ENCODE data around the gene HLA-DPA1.

Gene HLA-DPA1

GRCh38 chr6:33078442-33078841 is 5.0 kb upstream of the HLA-DPA1 start:
- TF ChIP-seq ZFX (IDR thresholded peaks at IDR 0.05): no peak
- TF ChIP-seq CTCF (conservative IDR thresholded peaks at IDR 0.05): no peak

DNA sequence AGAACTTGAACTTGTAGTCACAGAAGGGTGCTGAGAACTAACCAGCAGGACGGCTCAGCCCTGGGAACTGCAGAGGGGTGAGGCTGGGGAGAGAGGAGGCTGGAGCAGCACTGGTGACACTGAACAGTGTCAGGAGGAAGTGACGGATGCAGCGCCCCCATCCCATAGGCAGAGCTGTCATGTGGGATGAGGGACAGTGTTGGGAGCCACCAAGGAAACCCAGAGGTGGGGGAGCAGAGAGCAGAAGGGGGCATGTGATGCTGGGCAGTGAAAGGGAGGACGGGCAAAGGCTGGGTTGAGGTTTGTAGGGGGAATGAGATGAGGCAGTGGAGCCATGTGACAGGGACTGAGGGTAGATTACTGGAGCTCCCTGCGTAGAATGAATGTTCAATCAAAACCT is 4.5 kb upstream of the HLA-DPA1 start:
- H3K27ac ChIP-seq: no peak overlapping the region
- no peak for TF ChIP-seq ZFX (IDR thresholded peaks at IDR 0.05)
- no peak for TF ChIP-seq CTCF (conservative IDR thresholded peaks at IDR 0.05)

More at GRCh38 chr6:33078442-33078841, 5.0 kb upstream of the HLA-DPA1 start:
- no peak overlapping the region for H3K27ac ChIP-seq

DNA sequence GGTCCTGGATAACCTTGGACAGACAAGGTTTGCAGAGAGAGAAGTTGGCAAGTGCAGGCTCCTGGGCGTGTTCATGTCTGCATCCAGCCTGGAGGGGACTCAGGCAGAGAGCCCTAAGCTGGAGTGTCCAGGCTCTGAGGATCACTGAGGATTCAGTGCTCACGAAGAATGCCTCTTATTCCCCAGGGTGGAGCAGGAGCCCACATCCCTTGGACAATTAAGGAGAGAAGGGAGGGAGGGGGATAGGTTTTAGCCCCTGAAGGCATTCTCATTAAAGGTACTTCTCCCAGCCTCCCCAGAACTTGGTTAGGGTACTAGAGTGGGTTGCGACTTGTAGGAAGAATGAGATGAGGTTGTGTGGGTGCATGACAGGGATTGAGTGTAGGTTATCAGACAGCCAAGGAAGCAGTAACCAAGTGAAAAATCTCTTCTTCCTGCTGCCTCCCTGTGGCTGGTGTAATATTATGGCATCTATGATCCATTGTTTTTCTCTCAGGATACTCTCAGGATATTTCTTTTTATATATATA is 3.0 kb upstream of the HLA-DPA1 start:
- no peak for TF ChIP-seq ZFX (IDR thresholded peaks at IDR 0.05)
- no peak for TF ChIP-seq CTCF (conservative IDR thresholded peaks at IDR 0.05)
- H3K27ac ChIP-seq: no peak overlapping the region

- no peak within 1 kb of the TSS for H3K27ac ChIP-seq
- no peak for TF ChIP-seq ZFX (IDR thresholded peaks at IDR 0.05)
- TF ChIP-seq CTCF (conservative IDR thresholded peaks at IDR 0.05): no peak
Observed at GRCh38 chr6:33075568-33076405, 2.3 kb upstream of the HLA-DPA1 start, which contains the start of gene HLA-DPB1. Gene HLA-DPB1, plus strand, starts transcription at chr6:33075990. Its CDS starts 52 bp downstream, at chr6:33076042.

DNA sequence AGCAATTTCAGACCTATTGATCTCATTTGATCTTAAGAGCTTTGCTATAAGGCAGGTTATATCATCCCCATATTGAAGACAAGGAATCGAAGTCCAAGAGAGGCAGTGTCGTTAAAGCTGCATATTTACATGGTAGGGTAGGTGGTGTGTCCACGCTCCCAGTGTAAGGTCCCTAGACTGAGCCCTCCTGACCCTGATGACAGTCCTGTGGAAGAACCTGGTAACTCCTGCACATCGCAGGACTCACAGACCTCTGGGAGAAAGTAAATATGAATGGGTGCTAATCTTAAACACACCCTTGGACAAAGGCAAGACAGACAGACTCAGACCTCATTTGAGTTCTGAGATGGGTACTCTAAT is 1.7 kb upstream of the HLA-DPA1 start:
- H3K27ac ChIP-seq: no peak overlapping the region
- TF ChIP-seq ZFX (IDR thresholded peaks at IDR 0.05): no peak
- no peak for TF ChIP-seq CTCF (conservative IDR thresholded peaks at IDR 0.05)

DNA sequence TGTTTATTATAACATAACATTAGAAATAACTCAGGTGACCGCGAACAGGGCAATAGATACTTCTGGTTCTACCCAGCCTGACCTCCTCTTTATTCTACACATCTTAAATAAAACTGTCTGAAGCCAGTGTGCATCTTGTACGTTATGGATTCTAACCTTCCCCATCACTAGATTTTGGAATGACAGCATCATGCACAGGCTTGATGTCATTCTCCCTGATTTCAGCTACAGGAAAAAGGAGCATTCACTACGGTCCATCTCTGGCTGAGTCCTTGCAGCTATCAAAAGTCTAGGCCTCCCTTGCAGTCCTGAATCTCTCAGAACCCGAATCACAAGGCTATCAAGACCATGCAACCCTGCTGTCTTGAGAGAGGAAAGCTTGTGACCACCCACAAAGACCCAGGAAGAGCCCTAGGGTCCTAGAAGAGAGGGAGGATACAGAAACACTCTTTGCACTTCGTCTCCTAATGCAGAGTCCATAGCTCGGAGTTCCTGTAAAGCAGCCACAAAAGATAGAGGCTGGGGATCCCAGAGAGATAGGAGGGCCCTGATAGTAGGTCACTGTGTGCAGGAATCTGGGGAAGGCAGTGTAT is 845 bp downstream of the HLA-DPA1 start:
- no peak overlapping the region for H3K27ac ChIP-seq

More for the DNA sequence above, 845 bp downstream of the HLA-DPA1 start:
- TF ChIP-seq ZFX (IDR thresholded peaks at IDR 0.05) (no peak), CTCF (conservative IDR thresholded peaks at IDR 0.05) (no peak)
